Spleen (tissue), 11 donors: ENCODE data around the gene PCDHA7. TPM values are rescaled to one million over a fixed set of nuclear protein-coding genes. Genes with fewer than 3 reads are reported as not detected.
A peak's percentile ranks its signal among the peaks of the same experiment; 100 is the strongest.
"Not testable (repeated sequence)": the region's sequence is repeated elsewhere in the genome, so short reads cannot be mapped to it uniquely, and the experiment has no call there.

Experiments used
- DNase-seq: peaks from one replicate; pipeline ENCODE4 v3.0.0-alpha.2; 2020
- H3K27ac ChIP-seq, 8 donors: fragments of 200-600 bp; sonication (generic) in 7 of 8; 1 replicate in 4 of 8; 2 replicates in 4 of 8; pipeline versions ENCODE4 v1.5.0 to v1.8.0; 2016 to 2021; ENCODE audit warnings: inconsistent platforms in 4 of 8, mild to moderate bottlenecking in 4 of 8, moderate library complexity in 1 of 8
- H3K27me3 ChIP-seq, 7 donors: fragments of 200-600 bp; sonication (generic) in 6 of 7; replicated peaks in 1 of 7; 1 replicate in 4 of 7; 2 replicates in 3 of 7; pipeline versions ENCODE4 v1.5.0 to v1.8.0; 2016 to 2021; ENCODE audit warnings: inconsistent platforms in 3 of 7, mild to moderate bottlenecking in 1 of 7
- H3K36me3 ChIP-seq, 6 donors: fragments of 200-600 bp; sonication (generic) in 5 of 6; 1 replicate in 4 of 6; 2 replicates in 2 of 6; pipeline versions ENCODE4 v1.5.0 to v1.8.0; 2016 to 2021; ENCODE audit warnings: inconsistent platforms in 2 of 6
- H3K4me1 ChIP-seq, 6 donors: fragments of 200-600 bp; sonication (generic) in 5 of 6; 1 replicate in 3 of 6; 2 replicates in 3 of 6; pipeline versions ENCODE4 v1.5.0 to v1.8.0; 2016 to 2021; ENCODE audit warnings: inconsistent platforms in 3 of 6
- H3K4me3 ChIP-seq, 8 donors: fragments of 200-600 bp; sonication (generic) in 7 of 8; 1 replicate in 4 of 8; 2 replicates in 4 of 8; pipeline versions ENCODE4 v1.5.0 to v1.8.0; 2016 to 2021; ENCODE audit warnings: inconsistent platforms in 4 of 8, mild to moderate bottlenecking in 4 of 8, moderate library complexity in 2 of 8
- H3K9me3 ChIP-seq, 8 donors: fragments of 200-600 bp; sonication (generic) in 7 of 8; 1 replicate in 4 of 8; 2 replicates in 4 of 8; pipeline versions ENCODE4 v1.5.0 to v1.8.0; 2016 to 2021; ENCODE audit warnings: inconsistent platforms in 4 of 8
- POLR2A ChIP-seq, 3 donors: fragments of 450-650 bp; IDR thresholded peaks; one replicate each; pipeline ENCODE4 v1.5.1; 2017; ENCODE audit warnings: antibody characterized with exemption in 3 of 3, mild to moderate bottlenecking in 1 of 3
- POLR2AphosphoS5 ChIP-seq, 3 donors: sonication (generic); formaldehyde crosslinking; IDR thresholded peaks; one replicate each; pipeline ENCODE4 v1.5.1; 2017; ENCODE audit warnings: antibody characterized with exemption in 3 of 3
- WGBS, 5 donors: extraction: QIAGEN DNeasy Blood & Tissue Kit in 3 of 5; methylation state at CpG; one replicate each; pipeline versions ENCODE4 v1.1.5 to v1.1.7; 2013 to 2018; 5-methylcytosine and 5-hydroxymethylcytosine counted together
- intact Hi-C: fragments of 100-400 bp; cut with DNase I; formaldehyde crosslinking; loops from one replicate; pipeline ENCODE4 v1.15.0; 2023; ENCODE audit warnings: low total_unique reads
- polyA plus RNA-seq, 3 donors: library from polyadenylated mRNA; stranded (reverse); fragments of 200-250 nt; gene quantifications; one replicate each; pipeline ENCODE4 v1.2.1, GENCODE V29; 2013
- total RNA-seq, 7 donors: library from RNA; depleted of rRNA in 3 of 7; stranded (reverse); fragments of >200 nt in 3 of 7; fragmentation: NEBNext Ultra II Directional in 4 of 7; extraction: Animal tissue kit (Norgen Biotek cat#: 25700) in 4 of 7; gene quantifications; one replicate each; pipeline versions ENCODE4 v1.1.0 to v1.2.1, GENCODE V29; 2016 to 2021
- TF ChIP-seq, protein P1 (sequence below), 11 experiments: fragments of 200-600 bp in 7 of 11; fragments of 450-650 bp in 4 of 11; sonication (generic) in 4 of 11; IDR thresholded peaks in 8 of 11; conservative IDR thresholded peaks in 3 of 11; 1 replicate in 7 of 11; 2 replicates in 4 of 11; pipeline versions ENCODE4 v1.4.0 to v1.8.0; 2016 to 2021; ENCODE audit warnings: antibody characterized with exemption in 11 of 11, inconsistent platforms in 4 of 11, mild to moderate bottlenecking in 1 of 11
- donor health status: healthy with polysubstance abuse.
- donor health status: DM: no; HTN: no; CAD: no; lungs with moderate emphysema.
- donor health status: DM: no; HTN: no; CAD: no.
- donor health status: Bipolar disorder and iron deficiency.
- donor health status: healthy.
- donor health status: DM: no; HTN: no; CAD: no.
- donor health status: DM: yes; HTN: yes; CAD: no.

Gene PCDHA7
- total and polyA plus RNA-seq, 10 donors, result 0.03 to 0.72 (median 0.40) TPM; not detected in 2

GRCh38 chr5:140791089-140791488 lies 43.0 kb upstream of the PCDHA7 start:
- 22 to 46% (median 43%) methylated on average over 2 of the region's 2 CpGs for WGBS, 5 donors
- Histone ChIP-seq H3K4me1 (no peaks in the 10 kb centered on the region), H3K27me3 (peaks cover 0 to 87% (median 0%) of the 10 kb centered on the region in 7 donors)

GRCh38 chr5:140794595-140795258 lies 39.3 kb upstream of the PCDHA7 start, which contains the start of gene PCDHA2:
TSS of gene PCDHA2 (plus strand) at chr5:140794852.
- H3K4me3 ChIP-seq, result peak within 1 kb of the TSS in 2 of 8 donors; percentile 6 to 36
- H3K36me3 ChIP-seq, result no peaks in the 10 kb centered on the region
- peaks cover 2 to 99% (median 88%) of the 10 kb centered on the region in 8 donors for H3K9me3 ChIP-seq
- no peak for TF ChIP-seq POLR2AphosphoS5 (IDR thresholded peaks at IDR 0.05)
- TF ChIP-seq, protein P1, sequence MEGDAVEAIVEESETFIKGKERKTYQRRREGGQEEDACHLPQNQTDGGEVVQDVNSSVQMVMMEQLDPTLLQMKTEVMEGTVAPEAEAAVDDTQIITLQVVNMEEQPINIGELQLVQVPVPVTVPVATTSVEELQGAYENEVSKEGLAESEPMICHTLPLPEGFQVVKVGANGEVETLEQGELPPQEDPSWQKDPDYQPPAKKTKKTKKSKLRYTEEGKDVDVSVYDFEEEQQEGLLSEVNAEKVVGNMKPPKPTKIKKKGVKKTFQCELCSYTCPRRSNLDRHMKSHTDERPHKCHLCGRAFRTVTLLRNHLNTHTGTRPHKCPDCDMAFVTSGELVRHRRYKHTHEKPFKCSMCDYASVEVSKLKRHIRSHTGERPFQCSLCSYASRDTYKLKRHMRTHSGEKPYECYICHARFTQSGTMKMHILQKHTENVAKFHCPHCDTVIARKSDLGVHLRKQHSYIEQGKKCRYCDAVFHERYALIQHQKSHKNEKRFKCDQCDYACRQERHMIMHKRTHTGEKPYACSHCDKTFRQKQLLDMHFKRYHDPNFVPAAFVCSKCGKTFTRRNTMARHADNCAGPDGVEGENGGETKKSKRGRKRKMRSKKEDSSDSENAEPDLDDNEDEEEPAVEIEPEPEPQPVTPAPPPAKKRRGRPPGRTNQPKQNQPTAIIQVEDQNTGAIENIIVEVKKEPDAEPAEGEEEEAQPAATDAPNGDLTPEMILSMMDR (IDR thresholded peaks at IDR 0.05 in 8 of 11, conservative IDR thresholded peaks at IDR 0.05 in 3 of 11), result no peak
- no peak for TF ChIP-seq POLR2A (IDR thresholded peaks at IDR 0.05)
- WGBS, 5 donors, result 21 to 34% (median 24%) methylated on average over 23 to 27 of the region's 27 CpGs
- intact Hi-C loops, result no loop called here
- H3K4me1 ChIP-seq, result no peaks in the 10 kb centered on the region
- DNase-seq, result no peak
- peaks cover 0 to 70% (median 0%) of the 10 kb centered on the region in 7 donors for H3K27me3 ChIP-seq
- H3K27ac ChIP-seq, result no peak within 1 kb of the TSS

More at GRCh38 chr5:140791089-140791488, 43.0 kb upstream of the PCDHA7 start:
- no peak for TF ChIP-seq POLR2A (IDR thresholded peaks at IDR 0.05)
- TF ChIP-seq POLR2AphosphoS5 (IDR thresholded peaks at IDR 0.05), result no peak
- TF ChIP-seq, protein P1 (IDR thresholded peaks at IDR 0.05 in 8 of 11, conservative IDR thresholded peaks at IDR 0.05 in 3 of 11), result no peak
- Histone ChIP-seq H3K36me3 (no peaks in the 10 kb centered on the region), H3K27ac (no peak overlapping the region), H3K4me3 (no peak overlapping the region), H3K9me3 (peaks cover 0 to 100% (median 98%) of the 10 kb centered on the region in 8 donors)
- no peak for DNase-seq
- intact Hi-C loops, result no loop called here

DNA sequence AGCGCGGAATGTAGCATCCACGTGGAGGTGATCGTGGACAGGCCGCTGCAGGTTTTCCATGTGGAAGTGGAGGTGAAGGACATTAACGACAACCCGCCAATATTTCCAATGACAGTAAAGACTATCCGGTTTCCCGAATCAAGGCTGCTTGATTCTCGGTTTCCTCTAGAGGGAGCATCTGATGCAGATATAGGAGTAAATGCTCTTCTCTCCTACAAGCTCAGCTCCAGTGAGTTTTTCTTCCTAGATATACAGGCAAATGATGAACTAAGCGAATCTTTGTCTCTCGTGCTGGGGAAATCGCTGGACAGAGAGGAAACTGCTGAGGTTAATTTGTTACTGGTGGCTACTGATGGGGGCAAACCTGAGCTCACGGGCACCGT lies 38.8 kb upstream of the PCDHA7 start:
- Histone ChIP-seq H3K27ac (no peak overlapping the region), H3K27me3 (peaks cover 0 to 64% (median 0%) of the 10 kb centered on the region in 7 donors), H3K36me3 (no peaks in the 10 kb centered on the region), H3K9me3 (peaks cover 2 to 99% (median 85%) of the 10 kb centered on the region in 8 donors), H3K4me3 (peak overlapping the region in 2 of 8 donors; percentile 6 to 36), H3K4me1 (no peaks in the 10 kb centered on the region)
- 22 to 31% (median 23%) methylated on average over 15 of the region's 15 CpGs for WGBS, 5 donors
- TF ChIP-seq POLR2A (IDR thresholded peaks at IDR 0.05) (no peak), POLR2AphosphoS5 (IDR thresholded peaks at IDR 0.05) (no peak)
- TF ChIP-seq, protein P1 (IDR thresholded peaks at IDR 0.05 in 8 of 11, conservative IDR thresholded peaks at IDR 0.05 in 3 of 11), result no peak
- intact Hi-C loops, result no loop called here
- no peak for DNase-seq

GRCh38 chr5:140796072-140796717 lies 37.9 kb upstream of the PCDHA7 start:
- H3K4me3 ChIP-seq, H3K27ac ChIP-seq, H3K4me1 ChIP-seq, H3K36me3 ChIP-seq, intact Hi-C loops, DNase-seq: not testable (repeated sequence)
- peaks cover 2 to 99% (median 84%) of the 10 kb centered on the region in 8 donors for H3K9me3 ChIP-seq
- 52 to 78% (median 64%) methylated on average over 57 to 72 of the region's 72 CpGs for WGBS, 5 donors
- peaks cover 0 to 68% (median 0%) of the 10 kb centered on the region in 7 donors for H3K27me3 ChIP-seq
